ENCODE measurements around the gene KIAA1217.
A peak's percentile ranks its signal among the peaks of the same experiment; 100 is the strongest.

The KIAA1217 gene

DNA sequence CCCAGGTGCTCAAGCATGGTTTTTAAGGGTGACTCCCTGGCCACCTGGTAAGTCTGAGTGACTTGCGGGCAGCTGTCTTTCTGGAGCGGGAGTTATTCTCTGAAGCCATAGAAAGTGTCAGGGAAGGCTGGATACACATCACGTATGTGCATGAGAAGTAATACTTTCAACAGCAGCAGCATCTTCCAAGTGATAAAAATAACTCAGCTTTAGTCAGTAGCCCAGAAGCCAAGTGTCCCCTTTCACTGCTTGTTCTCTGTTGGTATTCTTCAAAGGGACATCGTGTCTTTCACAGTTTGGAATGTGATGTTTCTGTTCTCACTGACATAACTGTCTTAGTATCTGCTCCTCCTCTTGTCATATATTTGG, 97.6 kb downstream of the KIAA1217 start:
- peak; percentile 25 for DNase-seq (ENCODE audit: low read depth, low spot score)
- TF ChIP-seq, protein P1, sequence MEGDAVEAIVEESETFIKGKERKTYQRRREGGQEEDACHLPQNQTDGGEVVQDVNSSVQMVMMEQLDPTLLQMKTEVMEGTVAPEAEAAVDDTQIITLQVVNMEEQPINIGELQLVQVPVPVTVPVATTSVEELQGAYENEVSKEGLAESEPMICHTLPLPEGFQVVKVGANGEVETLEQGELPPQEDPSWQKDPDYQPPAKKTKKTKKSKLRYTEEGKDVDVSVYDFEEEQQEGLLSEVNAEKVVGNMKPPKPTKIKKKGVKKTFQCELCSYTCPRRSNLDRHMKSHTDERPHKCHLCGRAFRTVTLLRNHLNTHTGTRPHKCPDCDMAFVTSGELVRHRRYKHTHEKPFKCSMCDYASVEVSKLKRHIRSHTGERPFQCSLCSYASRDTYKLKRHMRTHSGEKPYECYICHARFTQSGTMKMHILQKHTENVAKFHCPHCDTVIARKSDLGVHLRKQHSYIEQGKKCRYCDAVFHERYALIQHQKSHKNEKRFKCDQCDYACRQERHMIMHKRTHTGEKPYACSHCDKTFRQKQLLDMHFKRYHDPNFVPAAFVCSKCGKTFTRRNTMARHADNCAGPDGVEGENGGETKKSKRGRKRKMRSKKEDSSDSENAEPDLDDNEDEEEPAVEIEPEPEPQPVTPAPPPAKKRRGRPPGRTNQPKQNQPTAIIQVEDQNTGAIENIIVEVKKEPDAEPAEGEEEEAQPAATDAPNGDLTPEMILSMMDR (IDR thresholded peaks at IDR 0.05; ENCODE audit: low read depth, low read length), result no peak
- no peak overlapping the region for H3K4me3 ChIP-seq (ENCODE audit: low read depth, low read length)
- in situ Hi-C loops (cut with HindIII; ENCODE audit: low sequenced_read_pairs), result no loop called here

DNA sequence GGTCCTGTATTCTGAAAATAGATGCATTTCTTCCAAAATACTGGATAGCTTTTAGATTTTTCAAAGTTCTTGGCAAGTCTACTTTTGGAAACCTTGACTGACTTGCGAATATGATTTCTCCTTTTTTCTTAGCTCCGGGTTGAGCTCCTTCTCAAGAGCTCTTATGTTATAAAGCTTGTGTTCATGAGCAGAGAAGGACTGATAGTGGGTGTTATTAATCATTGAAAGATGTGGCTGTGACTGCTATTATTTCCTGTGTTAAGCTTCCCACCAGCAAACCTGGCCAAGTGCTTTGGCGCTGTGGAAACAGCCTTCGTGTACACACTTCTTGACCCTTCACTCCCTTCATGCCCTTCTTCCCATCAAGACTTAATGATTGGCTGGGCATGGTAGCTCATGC, 98.2 kb downstream of the KIAA1217 start:
- DNase-seq (ENCODE audit: low read depth, low spot score), result no peak
- H3K4me3 ChIP-seq (ENCODE audit: low read depth, low read length), result no peak overlapping the region
- in situ Hi-C loops (cut with HindIII; ENCODE audit: low sequenced_read_pairs), result no loop called here
- TF ChIP-seq, protein P1 (IDR thresholded peaks at IDR 0.05; ENCODE audit: low read depth, low read length), result no peak

DNA sequence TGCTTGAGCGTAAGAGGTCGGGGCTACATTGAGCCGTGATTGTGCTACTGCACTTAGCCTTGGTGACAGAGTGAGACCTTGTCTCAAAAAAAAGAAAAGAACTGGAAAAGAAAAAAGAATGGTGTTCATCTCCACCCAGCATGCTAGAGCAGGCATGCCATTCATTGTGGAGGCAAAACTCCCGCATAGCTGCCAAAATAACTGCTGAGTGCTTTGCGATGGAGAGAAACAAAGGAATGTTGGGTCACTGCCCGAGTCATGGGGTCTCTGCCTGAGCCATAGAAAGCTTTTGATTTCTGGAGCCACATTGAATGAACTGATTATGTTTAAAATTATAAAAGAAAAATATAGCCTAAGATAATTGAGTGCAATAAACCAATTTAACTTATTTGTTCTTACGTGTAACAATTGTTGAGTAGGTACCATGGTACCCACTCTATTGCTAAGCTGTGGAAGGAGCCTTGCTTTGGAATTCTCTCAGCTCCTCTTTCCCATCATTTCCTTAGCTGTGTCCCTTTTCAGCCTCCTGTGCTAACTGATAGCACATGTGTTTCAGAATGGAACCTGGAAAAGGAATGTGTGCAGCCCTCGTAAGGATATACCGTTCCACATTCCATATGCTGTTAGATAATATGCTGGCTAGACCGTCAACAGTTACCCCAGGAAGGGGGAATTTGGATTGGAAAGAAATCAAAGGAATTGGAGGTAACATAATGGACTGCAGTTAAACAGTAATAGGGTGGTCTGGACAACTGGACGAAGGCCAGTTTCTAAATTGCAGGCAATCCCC, 99.0 kb downstream of the KIAA1217 start:
- DNase-seq (ENCODE audit: low read depth, low spot score), result no peak
- in situ Hi-C loops (cut with HindIII; ENCODE audit: low sequenced_read_pairs), result no loop called here
- TF ChIP-seq, protein P1 (IDR thresholded peaks at IDR 0.05; ENCODE audit: low read depth, low read length), result no peak
- no peak overlapping the region for H3K4me3 ChIP-seq (ENCODE audit: low read depth, low read length)

DNA sequence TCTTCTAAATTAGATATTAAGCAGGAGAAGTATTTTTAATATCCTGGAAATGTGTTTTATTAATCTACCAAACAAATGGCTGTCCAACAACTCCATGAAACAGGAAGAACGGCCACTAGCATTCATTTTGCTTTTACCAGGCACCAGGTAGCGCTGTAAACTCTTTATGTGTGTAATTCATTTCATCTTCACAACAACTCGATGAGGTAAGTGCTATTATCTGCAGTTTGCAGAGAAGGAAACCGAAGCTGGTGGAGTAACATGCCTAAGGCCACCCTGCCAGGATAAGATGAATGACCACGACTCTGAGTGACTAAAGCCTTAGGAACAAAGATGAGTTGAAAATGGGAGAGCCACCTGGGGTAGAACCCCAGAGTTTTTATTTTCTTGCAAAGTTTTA, 101.2 kb downstream of the KIAA1217 start:
- TF ChIP-seq, protein P1 (IDR thresholded peaks at IDR 0.05; ENCODE audit: low read depth, low read length), result no peak
- in situ Hi-C loops (cut with HindIII; ENCODE audit: low sequenced_read_pairs), result no loop called here
- H3K4me3 ChIP-seq (ENCODE audit: low read depth, low read length), result no peak overlapping the region
- DNase-seq (ENCODE audit: low read depth, low spot score), result no peak

DNA sequence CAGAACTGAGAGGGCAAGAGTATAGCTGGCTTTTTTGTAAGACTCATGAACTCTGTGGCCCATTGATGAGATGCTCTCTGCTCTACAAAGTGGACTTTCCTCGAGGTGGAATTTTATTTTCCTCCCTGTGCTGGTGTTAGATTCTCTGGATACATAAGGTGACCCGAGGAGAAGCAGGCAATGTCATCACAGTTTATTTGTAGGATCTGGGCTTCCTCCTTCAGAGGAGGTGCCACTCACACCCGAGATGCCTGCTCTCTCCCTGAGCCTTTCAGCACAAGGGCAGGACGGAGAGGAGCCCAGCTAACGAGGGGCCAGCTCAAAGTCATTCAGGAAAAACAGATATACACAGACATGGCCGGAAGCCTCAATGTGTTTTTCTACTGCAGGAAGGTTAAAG, 103.0 kb downstream of the KIAA1217 start:
- TF ChIP-seq, protein P1 (IDR thresholded peaks at IDR 0.05; ENCODE audit: low read depth, low read length), result no peak
- in situ Hi-C loops (cut with HindIII; ENCODE audit: low sequenced_read_pairs), result no loop called here
- no peak overlapping the region for H3K4me3 ChIP-seq (ENCODE audit: low read depth, low read length)
- no peak for DNase-seq (ENCODE audit: low read depth, low spot score)

DNA sequence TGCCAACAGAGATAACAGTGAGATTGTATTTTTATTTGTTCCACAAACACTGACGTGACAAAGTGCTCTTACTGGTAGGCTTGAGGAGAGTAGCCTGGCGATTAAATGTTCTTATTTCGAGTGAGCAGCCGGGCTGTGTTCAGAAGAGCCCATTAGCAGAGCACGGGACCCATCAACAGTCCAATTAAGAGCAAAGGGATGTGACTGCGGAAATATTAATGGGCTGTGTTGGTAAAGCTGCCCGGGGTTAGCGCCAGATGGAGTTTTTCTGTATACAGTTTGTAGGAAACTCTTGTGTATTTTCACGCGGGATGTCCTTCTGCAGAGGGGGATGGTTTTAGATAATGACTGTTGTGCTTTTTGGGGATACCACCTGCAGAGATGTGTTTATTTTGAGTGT, 104.3 kb downstream of the KIAA1217 start:
- in situ Hi-C loops (cut with HindIII; ENCODE audit: low sequenced_read_pairs), result no loop called here
- H3K4me3 ChIP-seq (ENCODE audit: low read depth, low read length), result no peak overlapping the region
- TF ChIP-seq, protein P1 (IDR thresholded peaks at IDR 0.05; ENCODE audit: low read depth, low read length), result no peak
- DNase-seq (ENCODE audit: low read depth, low spot score), result no peak

Data from astrocyte of the spinal cord (primary cell).